Suprapubic skin (tissue), 4 donors: ENCODE measurements around the gene BCCIP.

Experiments
- EP300 ChIP-seq: sonication (generic); formaldehyde crosslinking; IDR thresholded peaks from one replicate; pipeline ENCODE4 v1.6.1; 2017; ENCODE audit warnings: antibody characterized with exemption
- POLR2A ChIP-seq, 2 donors: fragments of 450-650 bp; IDR thresholded peaks; one replicate each; pipeline ENCODE4 v1.6.1; 2017; ENCODE audit warnings: antibody characterized with exemption in 2 of 2, mild to moderate bottlenecking in 2 of 2, moderate library complexity in 2 of 2
- POLR2AphosphoS5 ChIP-seq, 3 donors: sonication (generic); formaldehyde crosslinking; IDR thresholded peaks; one replicate each; pipeline ENCODE4 v1.6.1; 2017; ENCODE audit warnings: antibody characterized with exemption in 3 of 3
- TF ChIP-seq, protein P1 (sequence below), 2 donors: fragments of 200-600 bp in 1 of 2; fragments of 450-650 bp in 1 of 2; sonication (generic) in 1 of 2; IDR thresholded peaks; one replicate each; pipeline ENCODE4 v1.5.1; 2016 to 2019; ENCODE audit warnings: antibody characterized with exemption in 2 of 2, mild to moderate bottlenecking in 1 of 2, moderate library complexity in 1 of 2

DNA sequence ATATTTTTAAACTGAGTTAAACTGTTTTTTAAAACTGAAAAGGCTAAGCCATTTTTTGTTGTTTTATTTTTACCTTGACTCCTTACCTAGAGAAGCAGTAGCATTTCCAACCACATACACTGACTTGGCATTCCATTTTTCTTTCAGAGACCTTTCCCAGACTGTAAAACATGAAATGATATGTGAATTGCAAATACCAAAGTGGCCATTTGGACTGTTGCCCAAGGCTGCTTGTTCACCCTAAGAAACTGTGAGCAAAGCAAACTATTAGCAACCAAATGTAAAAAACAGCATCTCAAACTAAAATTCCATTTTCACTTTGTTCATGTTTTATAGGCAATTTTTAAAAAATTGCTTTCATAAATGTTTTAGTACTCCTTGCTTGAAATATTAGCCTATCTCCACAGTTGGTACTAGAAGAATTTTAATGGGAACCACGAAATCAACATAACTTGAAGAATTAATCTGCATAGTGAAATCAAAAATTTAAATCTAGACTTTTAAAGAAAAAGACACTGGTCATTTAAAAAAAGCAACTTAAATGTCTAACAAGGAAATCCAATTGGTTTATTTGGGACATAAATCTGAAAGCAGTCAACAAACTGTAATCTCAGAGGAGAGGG lies 11.1 kb upstream of the BCCIP start:
- TF ChIP-seq, protein P1, sequence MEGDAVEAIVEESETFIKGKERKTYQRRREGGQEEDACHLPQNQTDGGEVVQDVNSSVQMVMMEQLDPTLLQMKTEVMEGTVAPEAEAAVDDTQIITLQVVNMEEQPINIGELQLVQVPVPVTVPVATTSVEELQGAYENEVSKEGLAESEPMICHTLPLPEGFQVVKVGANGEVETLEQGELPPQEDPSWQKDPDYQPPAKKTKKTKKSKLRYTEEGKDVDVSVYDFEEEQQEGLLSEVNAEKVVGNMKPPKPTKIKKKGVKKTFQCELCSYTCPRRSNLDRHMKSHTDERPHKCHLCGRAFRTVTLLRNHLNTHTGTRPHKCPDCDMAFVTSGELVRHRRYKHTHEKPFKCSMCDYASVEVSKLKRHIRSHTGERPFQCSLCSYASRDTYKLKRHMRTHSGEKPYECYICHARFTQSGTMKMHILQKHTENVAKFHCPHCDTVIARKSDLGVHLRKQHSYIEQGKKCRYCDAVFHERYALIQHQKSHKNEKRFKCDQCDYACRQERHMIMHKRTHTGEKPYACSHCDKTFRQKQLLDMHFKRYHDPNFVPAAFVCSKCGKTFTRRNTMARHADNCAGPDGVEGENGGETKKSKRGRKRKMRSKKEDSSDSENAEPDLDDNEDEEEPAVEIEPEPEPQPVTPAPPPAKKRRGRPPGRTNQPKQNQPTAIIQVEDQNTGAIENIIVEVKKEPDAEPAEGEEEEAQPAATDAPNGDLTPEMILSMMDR (IDR thresholded peaks at IDR 0.05): no peak
- TF ChIP-seq POLR2AphosphoS5 (IDR thresholded peaks at IDR 0.05) (no peak), POLR2A (IDR thresholded peaks at IDR 0.05) (no peak), EP300 (no peak)
